IMR-90 (cell line): ENCODE measurements around the gene DYNLT3. TPM values are rescaled to one million over a fixed set of nuclear protein-coding genes. Genes with fewer than 3 reads are reported as not detected.

Experiments used
- ATAC-seq: fragments of 200-7000 bp; cut with Tn5 transposase; 2 replicates; pipeline ENCODE4 v1.9.1; 2020; ENCODE audit warnings: low read depth, mild to moderate bottlenecking, moderate library complexity
- BruUV-seq: library from RNA; stranded (reverse); fragments of 400-500 nt; replicated peaks from 2 replicates; lab custom pipeline; 2021; lab: Mats Ljungman, UMichigan
- CTCF ChIA-PET: fragments of 300-600 bp; formaldehyde crosslinking; extraction: SDS; loops from one replicate; lab custom pipeline; 2021; ENCODE audit warnings: antibody characterized with exemption; lab: Yijun Ruan, JAX
- POLR2A ChIA-PET: fragments of 300-600 bp; sonication (Branson Sonifier 250); formaldehyde crosslinking; loops from one replicate; lab custom pipeline; 2022; ENCODE audit warnings: antibody characterized with exemption; ENCODE audit not compliant: unreplicated experiment; lab: Charles Lee
- DNase-seq: peaks from one replicate; pipeline ENCODE4 v3.0.0; 2013
- H2AFZ ChIP-seq: replicated peaks from 2 replicates; pipeline ENCODE3; 2013; ENCODE audit warnings: low read length, mild to moderate bottlenecking; ENCODE audit not compliant: poor library complexity
- H2AK5ac ChIP-seq: 2 replicates; pipeline ENCODE4 v1.6.1; 2013; ENCODE audit warnings: low read depth, low read length, inconsistent platforms
- H2AK9ac ChIP-seq: replicated peaks from 2 replicates; pipeline ENCODE3; 2013; ENCODE audit warnings: mild to moderate bottlenecking, low read depth, low read length, moderate library complexity; ENCODE audit not compliant: poor library complexity
- H2BK120ac ChIP-seq: 2 replicates; pipeline ENCODE4 v1.6.1; 2013; ENCODE audit warnings: low read depth, low read length, inconsistent platforms
- H2BK15ac ChIP-seq: 3 replicates; pipeline ENCODE4 v1.6.1; 2013; ENCODE audit warnings: low read depth, low read length, inconsistent platforms
- H2BK20ac ChIP-seq: 2 replicates; pipeline ENCODE4 v1.6.1; 2013; ENCODE audit warnings: low read depth, mild to moderate bottlenecking, inconsistent platforms, low read length, moderate library complexity
- H2BK5ac ChIP-seq: 2 replicates; pipeline ENCODE4 v1.6.1; 2013; ENCODE audit warnings: mild to moderate bottlenecking, low read depth, low read length, inconsistent platforms; ENCODE audit not compliant: poor library complexity, severe bottlenecking
- H3K14ac ChIP-seq: replicated peaks from 2 replicates; pipeline ENCODE4 v1.6.1; 2013; ENCODE audit warnings: low read depth, low read length, inconsistent platforms
- H3K18ac ChIP-seq: 2 replicates; pipeline ENCODE4 v1.6.1; 2013; ENCODE audit warnings: low read depth, low read length, control low read depth
- H3K23ac ChIP-seq: 2 replicates; pipeline ENCODE4 v1.6.1; 2013; ENCODE audit warnings: low read depth, low read length, inconsistent platforms
- H3K27ac ChIP-seq: 2 replicates; pipeline ENCODE4 v1.5.1; 2013; ENCODE audit warnings: mild to moderate bottlenecking, control low read depth, low read length; ENCODE audit not compliant: insufficient read depth
- H3K27me3 ChIP-seq: 2 replicates; pipeline ENCODE4 v1.6.1; 2013; ENCODE audit warnings: low read length; ENCODE audit not compliant: control insufficient read depth, insufficient read depth
- H3K36me3 ChIP-seq: 2 replicates; pipeline ENCODE4 v1.6.1; 2013; ENCODE audit warnings: low read length, mixed read lengths; ENCODE audit not compliant: control insufficient read depth, insufficient read depth
- H3K4ac ChIP-seq: 2 replicates; pipeline ENCODE4 v1.6.1; 2013; ENCODE audit warnings: low read depth, low read length, inconsistent platforms
- H3K4me1 ChIP-seq: 2 replicates; pipeline ENCODE4 v1.6.1; 2013; ENCODE audit warnings: low read length, mixed read lengths; ENCODE audit not compliant: control insufficient read depth, insufficient read depth
- H3K4me2 ChIP-seq: 2 replicates; pipeline ENCODE4 v1.6.1; 2013; ENCODE audit warnings: low read depth, mild to moderate bottlenecking, control low read depth, low read length, moderate library complexity
- H3K4me3 ChIP-seq: 2 replicates; pipeline ENCODE4 v1.5.1; 2013; ENCODE audit warnings: low read depth, mild to moderate bottlenecking, control low read depth, low read length, moderate library complexity; ENCODE audit not compliant: insufficient read depth
- H3K56ac ChIP-seq: 2 replicates; pipeline ENCODE4 v1.6.1; 2013; ENCODE audit warnings: low read length, inconsistent platforms; ENCODE audit not compliant: insufficient read depth; ENCODE audit errors: extremely low read depth
- H3K79me1 ChIP-seq, 2 experiments: 2 replicates each; pipeline ENCODE4 v1.6.1; 2013; ENCODE audit warnings: low read length in 2 of 2, inconsistent platforms in 1 of 2, low read depth in 1 of 2
- H3K9ac ChIP-seq: 2 replicates; pipeline ENCODE4 v1.6.1; 2013; ENCODE audit warnings: low read depth, low read length, control low read depth
- H3K9me1 ChIP-seq: 2 replicates; pipeline ENCODE4 v1.6.1; 2013; ENCODE audit warnings: low read length, inconsistent platforms; ENCODE audit not compliant: insufficient read depth
- H3K9me3 ChIP-seq: 2 replicates; pipeline ENCODE4 v1.6.1; 2013; ENCODE audit warnings: low read length; ENCODE audit not compliant: control insufficient read depth, insufficient read depth
- H4K20me1 ChIP-seq: 2 replicates; pipeline ENCODE4 v1.6.1; 2013; ENCODE audit warnings: low read length, inconsistent platforms; ENCODE audit not compliant: insufficient read depth
- H4K5ac ChIP-seq: 2 replicates; pipeline ENCODE4 v1.6.1; 2013; ENCODE audit warnings: mild to moderate bottlenecking, low read depth, low read length, control low read depth
- H4K8ac ChIP-seq, 2 experiments: 2 replicates each; pipeline ENCODE4 v1.6.1; 2013; ENCODE audit warnings: low read depth in 2 of 2, low read length in 2 of 2, control low read depth in 1 of 2, inconsistent platforms in 1 of 2
- H4K91ac ChIP-seq: 2 replicates; pipeline ENCODE4 v1.6.1; 2013; ENCODE audit warnings: low read depth, low read length, inconsistent platforms; ENCODE audit not compliant: insufficient read depth
- BHLHE40 ChIP-seq: fragments of 150-350 bp; IDR thresholded peaks from 2 replicates; pipeline ENCODE4 v1.6.1; 2016; ENCODE audit warnings: mild to moderate bottlenecking, low read depth, low read length
- CHD1 ChIP-seq: IDR thresholded peaks from 2 replicates; pipeline ENCODE4 v1.6.1; 2012; ENCODE audit warnings: low read depth, low read length, improper control_type of control experiment
- FOS ChIP-seq: fragments of 150-350 bp; IDR thresholded peaks from 2 replicates; pipeline ENCODE4 v1.6.1; 2016; ENCODE audit warnings: low read depth, low read length
- MAFK ChIP-seq: IDR thresholded peaks from 2 replicates; pipeline ENCODE4 v1.6.1; 2012; ENCODE audit warnings: low read depth, low read length, improper control_type of control experiment
- MXI1 ChIP-seq: IDR thresholded peaks from 2 replicates; pipeline ENCODE4 v1.6.1; 2012; ENCODE audit warnings: low read depth, mild to moderate bottlenecking, low read length, moderate library complexity, borderline replicate concordance
- NFE2L2 ChIP-seq: fragments of 150-350 bp; IDR thresholded peaks from 2 replicates; pipeline ENCODE4 v1.6.1; 2016; ENCODE audit warnings: low read depth, mild to moderate bottlenecking, low read length
- RAD21 ChIP-seq: IDR thresholded peaks from 2 replicates; pipeline ENCODE4 v1.6.1; 2012; ENCODE audit warnings: low read length, improper control_type of control experiment
- RFX5 ChIP-seq: IDR thresholded peaks from 2 replicates; pipeline ENCODE4 v1.8.0; 2012; ENCODE audit warnings: low read depth, mild to moderate bottlenecking, low read length, moderate library complexity
- SMC3 ChIP-seq: fragments of 150-350 bp; IDR thresholded peaks from 2 replicates; pipeline ENCODE4 v1.6.1; 2016; ENCODE audit warnings: low read depth, mild to moderate bottlenecking, antibody characterized with exemption, low read length, moderate library complexity
- WGBS, 2 experiments: methylation state at CpG; one replicate each; pipeline versions ENCODE4 v1.1.5 to v1.1.7; 2013; ENCODE audit warnings: missing lambda C conversion rate in 2 of 2; ENCODE audit not compliant: insufficient read length in 1 of 2; ENCODE audit errors: extremely low coverage in 2 of 2; 5-methylcytosine and 5-hydroxymethylcytosine counted together
- dilution Hi-C: fragments of 300-500 bp; cut with HindIII; formaldehyde crosslinking; loops from one replicate; pipeline ENCODE4 v1.14.3; 2018; ENCODE audit warnings: low sequenced_read_pairs; ENCODE audit not compliant: unreplicated experiment
- in situ Hi-C: fragments of 300-500 bp; cut with MboI; formaldehyde crosslinking; loops from 3 replicates; pipeline ENCODE4 v1.14.3; 2019; ENCODE audit warnings: low sequenced_read_pairs, inconsistent platforms, mixed read lengths
- intact Hi-C: fragments of 100-400 bp; cut with micrococcal nuclease; formaldehyde crosslinking; loops from 2 replicates; pipeline ENCODE4 v1.10.0; 2022
- polyA plus RNA-seq, 3 experiments: library from polyadenylated mRNA; depleted of rRNA; stranded (reverse); fragments of >200 nt; gene quantifications; 2 replicates each; pipeline ENCODE4 v1.2.3, GENCODE V29; 2012; ENCODE audit warnings: low replicate concordance in 1 of 3
- total RNA-seq: library from RNA; depleted of rRNA; stranded (reverse); fragments of >200 nt; gene quantifications from 2 replicates; pipeline ENCODE4 v1.2.3, GENCODE V29; 2012
- TF ChIP-seq, protein P1 (sequence below): fragments of 150-350 bp; IDR thresholded peaks from 2 replicates; pipeline ENCODE4 v1.6.1; 2017; ENCODE audit warnings: mild to moderate bottlenecking, antibody characterized with exemption, low read length, low read depth
- TF ChIP-seq, protein P2 (sequence below): conservative IDR thresholded peaks from 2 replicates; pipeline ENCODE4 v1.5.1; 2012; ENCODE audit warnings: mild to moderate bottlenecking, low read depth, low read length, improper control_type of control experiment

The DYNLT3 gene
- total and polyA plus RNA-seq, 2 of the 4 experiments (the other 2 are of a cell fraction), result 15.7 to 18.8 TPM

DNA sequence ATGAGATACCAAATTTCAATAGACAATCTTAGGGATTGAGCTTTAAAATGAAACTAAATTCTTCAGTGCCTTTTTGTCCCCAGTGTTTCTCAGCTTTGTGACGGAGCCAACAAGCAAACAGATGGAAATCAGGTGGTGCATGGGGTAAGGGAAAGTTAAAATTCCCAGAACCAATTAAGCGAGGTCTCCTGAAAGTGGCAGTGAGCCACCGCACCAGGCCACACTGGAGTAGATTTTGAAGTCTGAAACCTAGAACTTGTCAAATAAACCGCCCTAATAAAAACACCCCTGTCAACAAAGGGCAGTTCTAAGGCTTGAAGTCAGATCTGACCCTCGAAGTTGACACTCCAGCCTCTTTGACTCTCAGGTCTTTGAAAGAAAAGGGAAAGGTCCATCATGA, 40.6 kb upstream of the DYNLT3 start:
- H3K4ac ChIP-seq, result no peak overlapping the region
- H3K27ac ChIP-seq, result no peak overlapping the region
- WGBS, 2 experiments, result no CpG with 5 or more reads among the region's 5 CpGs
- H2AK5ac ChIP-seq, result no peak overlapping the region
- H3K9me3 ChIP-seq, result no peaks in the 10 kb centered on the region
- no peaks in the 10 kb centered on the region for H3K9me1 ChIP-seq
- no peak overlapping the region for H4K5ac ChIP-seq
- no peak overlapping the region for H3K18ac ChIP-seq
- no peak overlapping the region for H3K4me2 ChIP-seq
- H3K36me3 ChIP-seq, result no peaks in the 10 kb centered on the region
- CTCF ChIA-PET, result no interaction called here
- no peaks in the 10 kb centered on the region for H3K79me1 ChIP-seq
- no peak overlapping the region for H3K23ac ChIP-seq
- H3K4me1 ChIP-seq, result no peaks in the 10 kb centered on the region
- H3K27me3 ChIP-seq, result no peaks in the 10 kb centered on the region
- no peak overlapping the region for H3K9ac ChIP-seq
- no peak overlapping the region for H3K56ac ChIP-seq
- no peak overlapping the region for H2BK20ac ChIP-seq
- no peak overlapping the region for H2AK9ac ChIP-seq
- H3K14ac ChIP-seq, result no peak overlapping the region
- no TSS peak for BruUV-seq
- no peak overlapping the region for H2BK15ac ChIP-seq
- ATAC-seq, result no peak
- no peak overlapping the region for H4K8ac ChIP-seq
- in situ Hi-C loops (no loop called here), intact Hi-C loops (no loop called here), dilution Hi-C loops (no loop called here)
- no peaks in the 10 kb centered on the region for H4K20me1 ChIP-seq
- TF ChIP-seq BHLHE40 (no peak), FOS (no peak), NFE2L2 (no peak), CHD1 (no peak), RFX5 (no peak), MXI1 (no peak), MAFK (no peak), SMC3 (no peak), RAD21 (no peak)
- TF ChIP-seq, protein P1, sequence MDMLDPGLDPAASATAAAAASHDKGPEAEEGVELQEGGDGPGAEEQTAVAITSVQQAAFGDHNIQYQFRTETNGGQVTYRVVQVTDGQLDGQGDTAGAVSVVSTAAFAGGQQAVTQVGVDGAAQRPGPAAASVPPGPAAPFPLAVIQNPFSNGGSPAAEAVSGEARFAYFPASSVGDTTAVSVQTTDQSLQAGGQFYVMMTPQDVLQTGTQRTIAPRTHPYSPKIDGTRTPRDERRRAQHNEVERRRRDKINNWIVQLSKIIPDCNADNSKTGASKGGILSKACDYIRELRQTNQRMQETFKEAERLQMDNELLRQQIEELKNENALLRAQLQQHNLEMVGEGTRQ, result no peak
- TF ChIP-seq, protein P2, sequence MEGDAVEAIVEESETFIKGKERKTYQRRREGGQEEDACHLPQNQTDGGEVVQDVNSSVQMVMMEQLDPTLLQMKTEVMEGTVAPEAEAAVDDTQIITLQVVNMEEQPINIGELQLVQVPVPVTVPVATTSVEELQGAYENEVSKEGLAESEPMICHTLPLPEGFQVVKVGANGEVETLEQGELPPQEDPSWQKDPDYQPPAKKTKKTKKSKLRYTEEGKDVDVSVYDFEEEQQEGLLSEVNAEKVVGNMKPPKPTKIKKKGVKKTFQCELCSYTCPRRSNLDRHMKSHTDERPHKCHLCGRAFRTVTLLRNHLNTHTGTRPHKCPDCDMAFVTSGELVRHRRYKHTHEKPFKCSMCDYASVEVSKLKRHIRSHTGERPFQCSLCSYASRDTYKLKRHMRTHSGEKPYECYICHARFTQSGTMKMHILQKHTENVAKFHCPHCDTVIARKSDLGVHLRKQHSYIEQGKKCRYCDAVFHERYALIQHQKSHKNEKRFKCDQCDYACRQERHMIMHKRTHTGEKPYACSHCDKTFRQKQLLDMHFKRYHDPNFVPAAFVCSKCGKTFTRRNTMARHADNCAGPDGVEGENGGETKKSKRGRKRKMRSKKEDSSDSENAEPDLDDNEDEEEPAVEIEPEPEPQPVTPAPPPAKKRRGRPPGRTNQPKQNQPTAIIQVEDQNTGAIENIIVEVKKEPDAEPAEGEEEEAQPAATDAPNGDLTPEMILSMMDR, result no peak
- DNase-seq, result no peak
- H2AFZ ChIP-seq, result no peak overlapping the region
- H2BK120ac ChIP-seq, result no peak overlapping the region
- no peak overlapping the region for H2BK5ac ChIP-seq
- H3K4me3 ChIP-seq, result no peak overlapping the region
- POLR2A ChIA-PET, result no interaction called here
- no peak overlapping the region for H4K91ac ChIP-seq
